Measurements from ENCODE around the gene VAT1.
"Not testable (repeated sequence)": the region's sequence is repeated elsewhere in the genome, so short reads cannot be mapped to it uniquely, and the experiment has no call there.

The VAT1 gene

DNA sequence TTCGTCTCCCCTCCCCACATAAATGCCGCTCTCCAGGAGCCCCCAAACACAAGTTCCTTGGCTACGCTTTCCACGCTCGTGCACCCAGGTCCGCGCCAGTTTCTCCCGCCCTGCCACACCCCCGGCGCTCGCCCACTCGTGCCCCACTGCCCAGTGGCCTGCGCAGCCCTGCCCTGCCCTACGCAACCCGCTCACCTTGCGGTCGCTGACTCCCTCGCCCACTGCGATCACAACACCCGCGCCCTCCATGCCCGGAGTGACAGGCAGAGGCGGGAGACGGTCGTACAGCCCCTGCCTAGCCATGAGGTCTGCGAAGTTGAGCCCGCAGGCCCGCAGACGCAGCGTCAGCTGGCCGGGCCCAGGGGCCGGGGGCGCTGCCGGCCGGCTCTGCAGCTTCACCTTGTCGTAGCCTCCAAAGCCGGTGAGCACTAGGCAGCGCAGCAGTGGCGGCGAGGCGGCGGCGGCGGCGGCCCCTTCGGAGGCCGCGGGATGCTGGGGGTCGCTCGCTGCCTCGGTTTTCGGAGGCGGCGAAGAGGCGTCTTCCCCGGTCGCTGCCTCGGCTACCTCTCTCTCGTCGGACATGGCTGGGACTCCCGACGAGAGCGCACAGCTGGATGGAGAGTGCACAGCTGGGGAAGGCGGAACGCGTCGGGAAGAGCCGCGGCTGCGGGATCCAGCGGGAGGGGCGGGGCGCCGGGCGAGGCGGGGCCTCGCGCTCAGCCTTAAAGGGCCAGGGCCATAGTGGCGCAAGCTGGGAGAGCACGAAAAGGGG, at the start of gene VAT1:
VAT1 (minus strand) TSS at position 645 of the 772 bp plus-strand sequence; CDS start at position 582, 63 bp downstream.
- DNase-seq = peak; percentile 83

DNA sequence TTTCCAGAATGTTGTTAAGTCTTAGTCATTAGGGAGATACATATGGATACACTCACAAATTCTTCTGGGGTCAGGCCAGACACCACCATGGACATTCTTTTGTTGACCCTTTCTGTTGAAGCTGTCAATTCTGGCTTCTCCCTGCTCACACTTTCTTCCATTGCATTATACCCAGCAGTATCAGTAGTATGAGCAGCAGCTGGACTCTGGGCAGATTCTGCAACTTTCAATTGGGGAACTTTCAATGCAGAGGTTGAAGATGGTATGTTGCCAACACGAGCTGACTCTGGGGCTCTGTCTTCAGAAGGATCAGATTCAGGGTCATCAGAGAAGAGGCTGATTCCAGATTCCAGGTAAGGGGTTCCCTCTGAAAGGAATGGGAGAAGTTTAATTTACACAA, 48.7 kb upstream of the VAT1 start:
- DNase-seq = no peak

DNA sequence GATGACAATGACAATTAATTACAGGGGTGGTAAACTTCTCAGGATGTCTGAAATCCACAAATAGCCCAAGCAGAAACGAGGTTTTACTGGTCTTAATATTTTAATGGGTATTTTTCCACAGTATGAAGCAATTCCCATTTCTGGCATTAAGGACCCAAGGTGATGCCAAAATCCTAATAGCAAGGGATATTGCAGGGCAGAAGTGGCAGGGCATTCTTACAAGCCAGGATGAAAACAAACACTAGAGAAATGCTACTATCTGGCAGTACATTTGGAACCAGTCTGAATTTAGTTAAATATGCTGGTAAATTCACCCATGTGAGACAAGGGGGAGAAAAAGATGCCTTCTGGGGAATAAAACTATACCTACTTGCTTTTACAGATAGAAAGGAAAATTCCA, 48.1 kb upstream of the VAT1 start:
- no peak for DNase-seq

DNA sequence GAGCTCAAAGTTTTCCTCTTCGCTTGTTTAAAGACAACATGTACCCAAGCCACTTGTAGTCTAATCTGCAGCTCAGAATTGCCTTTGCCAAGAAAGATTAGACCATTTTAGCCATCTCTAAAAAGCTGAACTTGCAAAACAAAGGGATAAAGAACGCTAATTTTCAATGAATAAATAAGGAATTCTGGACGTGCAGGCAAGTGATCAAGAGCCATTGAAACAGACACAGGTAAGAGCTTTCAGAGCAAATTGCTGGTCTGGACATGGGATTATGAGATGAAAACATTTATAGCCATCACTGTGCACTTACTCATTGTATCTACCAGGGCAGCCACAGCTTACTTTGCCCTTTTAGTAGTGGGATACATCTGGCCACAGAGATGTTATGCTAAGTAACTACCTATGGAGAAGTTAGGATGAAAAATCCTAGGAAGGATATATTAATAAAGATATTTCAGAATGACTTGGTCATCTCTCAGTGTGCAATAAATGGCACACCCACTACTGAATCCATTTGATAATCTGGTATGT, 47.2 kb upstream of the VAT1 start:
- DNase-seq = no peak

DNA sequence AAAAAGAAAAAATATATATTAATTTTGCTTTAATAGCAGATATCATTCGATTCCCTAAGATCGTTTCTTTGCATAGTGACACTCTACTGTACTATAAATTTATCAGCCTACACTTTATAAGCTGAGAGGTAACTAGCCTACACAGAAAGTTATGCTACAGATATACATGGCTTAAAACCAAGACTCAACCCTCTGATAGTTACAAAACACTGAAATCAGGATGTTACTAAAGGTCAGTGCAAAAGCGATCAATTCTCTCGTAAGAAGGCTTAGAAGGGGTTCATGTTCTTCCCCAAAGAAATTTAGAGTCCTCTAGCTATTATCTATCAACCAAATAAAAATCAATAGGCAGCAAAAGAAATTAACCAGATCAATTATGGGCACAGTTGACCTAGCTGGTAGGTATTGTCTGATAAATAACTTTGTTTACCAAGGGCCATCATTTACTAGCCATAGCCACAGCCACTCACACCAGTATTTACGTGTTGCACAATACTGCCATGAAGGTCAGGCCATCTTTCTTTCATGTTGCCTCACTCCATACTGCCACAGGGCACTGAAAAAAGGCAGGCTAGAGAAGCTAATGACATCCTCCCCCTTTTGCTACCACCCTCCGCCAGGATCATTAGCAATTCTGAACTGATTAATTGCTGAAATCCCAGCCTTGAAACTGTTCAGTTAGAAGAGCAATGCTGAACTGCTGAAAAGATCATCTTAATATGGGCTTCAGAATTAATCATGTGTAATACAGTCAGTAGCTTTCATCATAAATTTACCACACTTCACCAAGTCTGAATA, 46.6 kb upstream of the VAT1 start:
- no peak for DNase-seq

DNA sequence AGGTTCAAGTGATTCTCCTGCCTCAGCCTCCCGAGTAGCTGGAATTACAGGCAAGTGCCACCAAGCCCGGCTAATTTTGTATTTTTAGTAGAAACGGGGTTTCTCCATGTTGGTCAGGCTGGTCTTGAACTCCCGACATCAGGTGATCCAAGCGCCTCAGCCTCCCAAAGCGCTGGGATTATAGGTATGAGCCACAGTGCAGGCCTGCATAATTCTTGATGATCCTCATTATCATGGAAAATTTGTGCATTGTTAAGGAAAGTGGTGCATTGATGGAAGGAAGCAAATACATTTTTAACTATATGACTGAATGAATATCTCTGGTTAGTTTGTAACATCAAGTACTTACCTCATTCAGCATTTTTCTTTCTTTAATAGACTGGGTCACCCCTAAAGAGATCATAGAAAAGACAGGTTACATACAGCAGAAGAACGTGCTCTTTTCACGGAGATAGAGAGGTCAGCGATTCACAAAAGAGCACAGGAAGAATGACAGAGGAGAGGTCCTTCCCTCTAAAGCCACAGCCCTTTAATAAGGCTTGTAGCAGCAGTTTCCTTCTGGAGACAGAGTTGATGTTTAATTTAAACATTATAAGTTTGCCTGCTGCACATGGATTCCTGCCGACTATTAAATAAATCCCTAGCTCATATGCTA, 40.9 kb upstream of the VAT1 start:
- DNase-seq = no peak

DNA sequence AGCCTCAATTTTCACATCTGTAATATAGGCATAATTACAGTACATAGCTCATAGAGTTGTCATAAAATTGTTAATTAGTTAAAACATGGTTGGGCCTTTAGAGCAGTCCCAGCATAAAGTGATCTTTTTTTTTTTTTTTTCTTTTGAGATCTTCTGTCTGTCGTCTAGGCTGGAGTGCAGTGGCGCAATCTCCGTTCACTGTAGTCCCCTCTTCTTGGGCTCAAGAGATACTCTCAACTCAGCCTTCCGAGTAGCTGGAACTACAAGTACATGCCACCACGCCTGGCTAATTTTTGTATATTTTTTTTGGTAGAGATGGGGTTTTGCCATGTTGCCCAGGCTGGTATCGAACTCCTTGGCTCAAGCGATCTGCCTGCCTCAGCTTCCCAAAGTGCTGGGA, 33.9 kb upstream of the VAT1 start:
- no peak for DNase-seq

DNA sequence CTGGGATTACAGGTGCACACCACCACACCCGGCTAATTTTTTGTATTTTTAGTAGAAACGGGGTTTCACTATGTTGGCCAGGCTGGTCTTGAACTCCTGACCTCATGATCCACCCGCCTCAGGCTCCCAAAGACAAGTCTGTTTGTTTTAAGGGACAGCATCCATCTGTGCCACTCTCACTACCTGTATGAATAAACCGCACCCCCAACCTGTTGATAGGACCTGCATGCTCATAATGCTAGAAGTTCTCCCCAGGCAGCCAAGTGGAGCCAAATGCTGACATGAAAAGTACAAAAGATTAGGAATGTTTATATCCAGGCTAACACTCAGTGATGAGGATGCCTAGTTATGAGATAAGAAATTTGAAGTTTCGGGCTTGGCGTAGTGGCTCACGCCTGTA, 30.8 kb upstream of the VAT1 start:
- DNase-seq = not testable (repeated sequence)

DNA sequence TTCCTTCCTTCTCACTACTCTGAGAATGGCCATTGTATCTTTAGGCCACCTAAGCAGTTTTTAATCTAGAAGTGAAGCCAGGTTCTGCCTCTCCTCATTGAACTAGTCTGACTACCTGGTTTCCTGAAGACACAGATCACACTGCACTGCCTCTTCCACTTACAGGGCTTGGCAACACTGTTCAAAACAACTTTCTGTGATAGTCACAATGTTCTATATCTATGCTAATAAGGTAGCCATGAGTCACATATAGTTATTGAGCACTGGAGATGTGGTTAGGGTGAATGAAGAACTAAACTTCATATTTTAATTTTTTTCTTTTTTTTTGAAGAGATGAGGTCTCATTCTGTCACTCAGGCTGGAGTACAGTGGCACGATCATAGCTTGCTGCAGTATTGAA, 29.8 kb upstream of the VAT1 start:
- DNase-seq = no peak

DNA sequence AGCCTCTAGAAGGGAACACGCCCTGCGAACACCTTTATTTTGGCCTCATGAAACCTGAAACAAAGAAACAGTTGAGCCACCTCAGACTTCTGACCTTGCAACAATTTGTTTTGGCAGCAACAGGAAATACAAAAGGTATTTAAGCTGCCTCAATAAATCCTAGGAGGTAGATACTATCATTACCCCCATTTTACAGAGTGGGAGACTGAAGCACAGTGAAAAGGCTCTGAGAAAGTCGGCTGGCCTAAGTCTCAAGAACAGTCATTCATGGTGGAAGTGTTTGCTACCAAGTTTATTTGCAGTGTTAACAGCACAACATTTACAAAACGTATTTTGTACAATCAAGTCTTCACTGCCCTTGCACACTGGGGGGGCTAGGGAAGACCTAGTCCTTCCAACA, 21.8 kb upstream of the VAT1 start:
- no peak for DNase-seq

DNA sequence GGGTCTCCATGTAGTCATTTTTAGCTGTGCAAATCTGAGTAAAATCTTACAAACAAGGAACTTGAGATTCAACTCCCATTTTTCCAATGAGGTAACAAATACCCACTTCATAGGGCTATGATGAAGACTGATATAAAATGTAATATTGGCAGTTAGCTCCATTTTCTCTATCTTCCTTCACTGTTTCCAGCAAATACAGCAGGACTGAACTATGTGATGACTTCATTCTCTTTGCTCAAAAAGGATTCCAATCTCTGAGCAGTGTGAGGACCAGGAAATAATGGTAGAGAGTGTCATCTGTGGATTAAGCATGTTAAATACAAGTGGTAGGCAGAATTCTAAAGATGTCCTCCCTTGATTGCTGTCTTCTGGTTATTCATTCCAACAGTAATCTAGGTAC, 21.1 kb upstream of the VAT1 start:
- DNase-seq = no peak

DNA sequence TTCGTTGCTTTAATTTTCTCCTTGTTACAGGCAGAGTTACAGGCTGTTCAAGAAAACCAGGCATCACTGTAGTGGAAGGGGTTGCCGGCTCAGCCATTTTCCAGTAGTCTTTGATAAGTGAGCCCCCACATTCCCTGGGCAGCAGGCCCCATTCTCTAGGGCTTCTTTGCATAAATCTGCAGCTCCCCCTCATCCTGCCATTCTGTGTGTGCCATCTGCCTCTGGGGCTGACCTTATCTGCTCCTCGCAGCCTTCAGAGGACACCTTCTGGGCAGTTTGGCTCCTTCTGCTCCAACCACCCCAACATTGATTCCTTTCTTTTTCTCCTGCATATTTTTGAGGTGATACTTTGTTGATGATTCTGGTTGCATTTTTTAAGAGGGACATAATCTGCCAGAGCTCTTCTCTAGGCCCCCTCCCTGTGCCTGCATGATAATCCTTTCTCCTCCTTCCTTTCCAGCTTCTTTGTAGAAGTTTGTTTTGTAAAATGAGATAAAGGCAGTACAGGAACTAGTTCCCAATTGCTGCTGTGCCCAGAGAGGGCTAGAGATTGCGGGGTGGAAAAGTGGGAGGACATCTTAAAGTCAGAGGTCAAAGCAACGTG, 19.9 kb upstream of the VAT1 start:
- no peak for DNase-seq

DNA sequence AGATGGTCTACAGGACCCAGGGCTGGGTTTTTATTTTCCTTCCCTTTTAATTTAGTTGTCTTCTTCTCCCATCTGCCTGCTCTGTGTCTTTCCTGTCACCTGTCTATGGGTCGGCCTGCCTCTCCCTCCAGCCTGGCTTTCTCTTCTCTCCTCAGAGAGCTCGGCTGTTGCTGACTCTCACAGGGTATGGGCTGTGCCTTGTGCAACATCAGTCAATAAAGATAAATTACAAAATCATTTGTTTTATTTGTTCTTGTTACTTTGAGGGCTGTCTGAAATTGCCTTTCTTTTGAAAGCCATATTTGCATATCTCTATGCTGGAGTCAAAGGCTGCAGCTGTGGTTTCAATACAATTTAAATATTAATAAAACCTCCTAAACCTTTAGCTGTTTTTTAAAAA, 18.5 kb upstream of the VAT1 start:
- DNase-seq = no peak

DNA sequence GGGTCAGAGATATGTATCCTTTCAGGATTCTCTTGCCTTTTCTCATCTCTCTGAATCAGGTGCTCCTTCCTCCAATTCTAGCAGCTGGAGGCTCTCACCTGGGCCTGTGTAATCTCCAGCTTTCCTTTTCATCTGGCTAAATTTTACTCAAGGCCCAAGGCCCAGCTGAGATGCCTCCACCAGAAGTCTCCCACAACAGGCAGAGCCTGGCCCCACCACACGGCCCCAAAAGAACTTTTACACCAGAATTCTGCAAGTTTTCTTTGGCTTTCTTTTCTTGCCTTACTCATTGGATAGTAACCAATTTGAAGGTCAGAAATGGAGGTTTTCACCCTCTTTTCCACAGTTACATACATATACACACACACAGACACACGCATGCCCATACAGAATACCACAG, 17.5 kb upstream of the VAT1 start:
- no peak for DNase-seq

DNA sequence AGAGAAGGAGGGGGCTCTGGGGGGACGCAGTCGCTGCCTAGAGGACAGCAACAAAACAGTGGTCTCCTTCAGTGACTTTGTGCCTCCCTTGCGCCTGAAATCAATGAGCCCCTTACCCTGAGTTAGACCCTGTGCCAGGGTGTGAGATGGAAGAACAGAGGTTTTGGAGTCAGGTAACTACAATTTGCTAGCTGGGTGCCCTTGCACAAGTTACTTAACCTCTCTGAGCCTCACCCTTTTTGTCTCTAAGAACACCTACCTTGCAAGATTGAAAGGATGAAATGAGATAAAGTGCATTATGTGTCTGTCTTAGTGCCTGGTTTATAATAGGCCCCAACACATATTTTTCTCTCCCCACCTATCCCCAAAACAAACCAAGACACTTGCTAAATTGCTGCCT, 12.7 kb upstream of the VAT1 start:
- no peak for DNase-seq

DNA sequence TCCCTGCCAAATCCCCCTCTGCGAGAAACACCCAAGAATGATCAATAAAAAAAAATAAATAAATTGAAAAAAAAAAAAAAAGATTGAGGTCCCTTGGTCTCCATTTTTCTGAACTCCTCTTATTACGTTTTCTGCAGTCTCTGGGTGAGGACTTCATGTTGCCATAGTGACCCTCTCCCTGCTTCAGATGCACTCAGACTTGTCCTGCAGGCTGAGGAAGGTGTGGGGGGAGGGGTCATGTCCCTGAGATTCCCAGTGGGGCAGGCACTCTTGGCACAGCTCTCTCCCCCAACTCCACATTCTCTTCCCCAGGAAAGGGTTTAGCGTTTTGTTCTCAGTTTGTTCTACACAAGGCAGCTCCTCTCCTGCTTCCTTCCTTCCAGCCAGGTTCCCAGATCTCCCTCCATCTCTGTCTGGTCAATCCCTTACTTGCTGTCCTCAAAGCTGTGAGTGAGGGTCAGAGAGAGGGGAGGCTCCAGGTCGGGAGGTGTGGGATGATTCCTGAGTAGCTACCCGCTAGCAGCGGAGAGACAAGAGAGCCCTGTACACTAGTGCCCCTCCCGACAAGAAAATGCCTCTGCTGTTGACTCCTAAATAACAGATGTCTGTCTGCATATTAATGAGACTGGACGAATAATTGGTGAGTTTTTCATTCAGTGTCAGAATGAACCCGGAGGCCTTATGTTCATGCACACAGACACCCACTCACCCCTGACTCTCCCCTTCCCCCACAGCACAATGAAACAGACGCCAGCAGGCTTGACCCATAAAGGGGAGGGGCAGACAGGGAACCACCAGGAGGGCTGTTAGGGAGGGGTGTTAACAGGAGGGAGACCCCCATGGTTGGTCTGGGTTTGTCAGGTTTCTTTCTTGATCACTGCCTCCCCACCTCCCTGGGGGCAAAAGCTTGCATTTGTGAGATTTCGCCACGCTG, 12.0 kb upstream of the VAT1 start:
- DNase-seq = no peak

DNA sequence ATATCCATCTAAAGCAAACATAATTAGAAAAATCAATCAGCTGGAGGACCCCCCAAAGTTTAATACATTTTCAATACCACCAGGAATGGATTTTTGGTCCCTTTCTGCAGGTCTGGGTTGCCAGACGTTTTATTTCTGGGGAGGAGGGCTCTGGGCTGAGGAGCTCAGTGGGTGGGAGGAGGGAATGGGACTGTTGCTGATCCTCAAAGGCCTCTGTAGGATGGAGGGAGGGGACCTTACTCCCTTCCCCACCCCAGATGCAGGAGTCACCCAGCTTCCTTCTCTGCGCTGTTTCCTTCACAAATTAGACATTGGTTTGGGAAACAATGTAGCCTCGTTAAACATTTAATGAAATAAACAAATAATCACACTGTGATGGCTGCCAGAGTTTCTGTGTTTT, 9.5 kb upstream of the VAT1 start:
- DNase-seq = no peak

DNA sequence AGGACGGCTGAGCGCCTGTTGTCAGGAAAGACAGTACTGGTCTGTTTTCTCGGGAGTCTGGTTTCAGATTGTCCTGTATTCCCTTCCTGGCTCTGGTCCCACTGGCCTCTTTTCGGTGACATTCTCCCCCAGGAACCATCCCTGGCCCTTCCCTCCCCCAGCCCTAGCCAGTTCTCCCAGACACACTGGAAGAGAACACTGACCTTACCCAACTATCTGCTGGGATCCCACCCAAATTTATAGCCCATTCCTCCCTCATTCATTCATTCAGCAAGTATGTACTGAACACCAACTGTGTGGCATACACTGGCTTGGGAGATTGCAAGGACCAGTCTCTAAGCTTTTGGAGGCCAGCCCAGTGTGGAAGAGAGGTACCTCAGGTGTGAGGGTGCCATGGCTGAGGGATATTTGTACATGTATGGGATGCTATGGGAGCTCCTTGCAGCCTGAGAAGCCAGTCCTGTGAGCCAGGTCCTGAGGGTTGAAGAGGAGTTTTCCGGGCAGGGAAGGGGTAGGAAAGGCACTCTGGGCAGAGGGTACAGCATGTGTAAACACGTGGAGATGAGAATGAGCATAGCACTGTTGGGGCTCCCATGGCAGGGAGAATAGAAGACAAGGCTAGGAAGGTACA, 8.1 kb upstream of the VAT1 start:
- no peak for DNase-seq

DNA sequence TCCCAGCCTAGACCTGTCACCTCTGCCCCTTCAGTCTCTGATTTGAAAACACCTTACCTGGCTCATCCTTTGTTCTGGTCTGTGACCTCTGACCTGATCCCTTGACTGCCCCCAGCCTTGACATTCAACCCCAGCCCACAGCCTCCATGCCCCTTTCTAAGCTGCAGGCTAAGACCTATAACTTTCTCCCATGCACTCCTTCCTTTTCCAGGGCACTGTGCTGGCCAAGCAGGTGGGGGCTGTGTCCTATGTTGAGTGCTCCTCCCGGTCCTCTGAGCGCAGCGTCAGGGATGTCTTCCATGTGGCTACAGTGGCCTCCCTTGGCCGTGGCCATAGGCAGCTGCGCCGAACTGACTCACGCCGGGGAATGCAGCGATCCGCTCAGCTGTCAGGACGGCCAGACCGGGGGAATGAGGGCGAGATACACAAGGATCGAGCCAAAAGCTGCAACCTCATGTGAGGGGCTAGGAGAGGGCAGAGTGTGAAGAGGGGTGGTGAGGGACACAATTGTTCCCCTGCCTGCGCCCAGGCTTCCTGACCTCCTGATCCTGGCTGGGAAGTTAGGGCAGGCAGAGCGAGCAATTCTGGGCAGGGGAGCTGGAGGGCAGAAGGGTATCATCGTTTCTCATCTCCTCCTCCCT, 6.2 kb upstream of the VAT1 start:
- DNase-seq = no peak

DNA sequence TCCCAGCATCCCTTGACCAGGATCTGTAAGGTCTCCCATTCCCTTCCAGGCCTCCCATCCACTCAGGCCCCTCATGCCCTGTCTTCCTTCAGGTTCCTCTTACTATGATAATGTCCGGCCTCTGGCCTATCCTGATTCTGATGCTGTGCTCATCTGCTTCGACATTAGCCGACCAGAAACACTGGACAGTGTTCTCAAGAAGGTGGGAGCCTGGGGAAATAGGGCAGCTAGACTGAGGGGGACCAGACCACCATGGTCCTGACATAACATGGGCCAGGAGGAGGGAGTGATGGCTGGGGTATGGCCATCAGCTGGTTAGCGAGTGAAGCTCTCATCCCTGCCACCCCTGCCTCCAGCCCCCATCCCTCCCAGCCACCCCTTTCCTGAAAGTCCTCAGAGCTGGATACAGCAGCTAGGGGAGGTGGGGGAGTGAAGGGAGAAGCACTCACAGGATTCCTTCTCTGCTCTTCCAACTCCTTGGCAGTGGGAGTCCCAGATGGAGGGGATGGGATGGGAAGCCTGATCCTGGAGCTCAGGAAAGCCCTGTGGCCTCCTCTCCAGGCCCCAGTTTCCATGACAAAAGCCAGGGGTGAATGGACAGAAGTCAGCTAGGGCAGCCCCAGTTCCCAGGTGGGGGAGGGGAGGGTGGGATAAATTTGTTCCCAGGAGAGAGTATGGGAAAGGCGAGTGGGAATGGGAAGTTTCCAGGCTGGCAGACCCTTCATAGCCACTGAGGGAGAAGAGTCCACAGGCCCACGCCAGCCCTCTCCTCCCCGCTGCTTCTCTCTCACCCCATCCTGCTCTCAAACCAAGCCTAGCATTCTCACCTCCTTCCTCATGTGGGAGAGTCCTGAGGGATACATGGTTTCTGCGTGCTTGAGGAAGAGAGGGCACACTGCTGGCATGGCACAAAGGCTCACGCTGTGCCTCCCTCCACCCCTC, 5.2 kb upstream of the VAT1 start:
- no peak for DNase-seq

Data from activated CD8-positive, alpha-beta memory T cell treated with anti-CD3 and anti-CD28 coated beads, Interleukin-2, amount 50 U/mL, for 48 hours (primary cell).